OCI-LY7 (cell line): ENCODE data around the gene RALB. TPM values are rescaled to one million over a fixed set of nuclear protein-coding genes. Genes with fewer than 3 reads are reported as not detected.

Experiments
- BruUV-seq: library from RNA; stranded (reverse); fragments of 400-500 nt; replicated peaks from 2 replicates; lab custom pipeline; 2021; lab: Mats Ljungman, UMichigan
- CTCF ChIA-PET: fragments of 300-600 bp; sonication (Branson Sonifier 250); formaldehyde crosslinking; loops from one replicate; lab custom pipeline; 2022; ENCODE audit warnings: antibody characterized with exemption; ENCODE audit not compliant: unreplicated experiment; lab: Charles Lee
- POLR2A ChIA-PET: fragments of 300-600 bp; sonication (Branson Sonifier 250); formaldehyde crosslinking; loops from one replicate; lab custom pipeline; 2022; ENCODE audit warnings: antibody characterized with exemption; lab: Charles Lee
- DNase-seq: peaks from one replicate; pipeline ENCODE4 v3.0.0-alpha.2; 2015; ENCODE audit warnings: low spot score
- H2AFZ ChIP-seq: fragments of 200-600 bp; sonication (generic), shearing (Covaris generic); 2 replicates; pipeline ENCODE4 v1.6.1; 2014; ENCODE audit warnings: mild to moderate bottlenecking, antibody characterized with exemption, low read length, moderate library complexity
- H3K27ac ChIP-seq: fragments of 200-600 bp; sonication (generic); 2 replicates; pipeline ENCODE4 v1.5.1; 2014; ENCODE audit warnings: mixed run types, low read depth, mild to moderate bottlenecking, moderate library complexity, low read length, inconsistent platforms; ENCODE audit not compliant: poor library complexity, severe bottlenecking
- H3K36me3 ChIP-seq: fragments of 200-600 bp; sonication (generic); 2 replicates; pipeline ENCODE4 v1.6.1; 2014; ENCODE audit warnings: mild to moderate bottlenecking, antibody characterized with exemption, low read length, moderate library complexity, mixed read lengths; ENCODE audit not compliant: insufficient read depth
- H3K4me1 ChIP-seq: fragments of 200-600 bp; sonication (generic); 2 replicates; pipeline ENCODE4 v1.5.1; 2014; ENCODE audit warnings: mild to moderate bottlenecking, low read length; ENCODE audit not compliant: insufficient read depth, poor library complexity, severe bottlenecking
- H3K4me2 ChIP-seq: fragments of 200-600 bp; sonication (generic); 2 replicates; pipeline ENCODE4 v1.6.1; 2014; ENCODE audit warnings: mild to moderate bottlenecking, low read length
- H3K4me3 ChIP-seq: fragments of 200-600 bp; sonication (generic); 2 replicates; pipeline ENCODE4 v1.5.1; 2014; ENCODE audit warnings: mild to moderate bottlenecking, low read depth, low read length; ENCODE audit not compliant: poor library complexity, severe bottlenecking
- H3K79me2 ChIP-seq: fragments of 200-600 bp; sonication (generic); 2 replicates; pipeline ENCODE4 v1.6.1; 2016; ENCODE audit warnings: low read depth, mild to moderate bottlenecking, low read length, moderate library complexity, mixed read lengths; ENCODE audit not compliant: insufficient read depth
- H3K9me2 ChIP-seq: fragments of 200-600 bp; sonication (generic); 2 replicates; pipeline ENCODE4 v1.6.1; 2016; ENCODE audit warnings: mild to moderate bottlenecking, low read length, mixed read lengths; ENCODE audit not compliant: insufficient read depth
- H3K9me3 ChIP-seq: fragments of 200-600 bp; sonication (generic); 2 replicates; pipeline ENCODE4 v1.6.1; 2014; ENCODE audit warnings: mild to moderate bottlenecking, mixed run types, low read length, mixed read lengths
- H4K20me1 ChIP-seq: fragments of 200-600 bp; sonication (generic); 2 replicates; pipeline ENCODE4 v1.6.1; 2014; ENCODE audit warnings: mild to moderate bottlenecking, antibody characterized with exemption, low read length, moderate library complexity, mixed read lengths; ENCODE audit not compliant: insufficient read depth
- CTCF ChIP-seq: fragments of 200-600 bp; sonication (generic); conservative IDR thresholded peaks from 2 replicates; pipeline ENCODE4 v1.5.1; 2014; ENCODE audit warnings: mild to moderate bottlenecking, antibody characterized with exemption, low read length, moderate library complexity, mixed read lengths
- EZH2phosphoT487 ChIP-seq: fragments of 200-600 bp; sonication (generic); IDR thresholded peaks from 2 replicates; pipeline ENCODE4 v1.6.1; 2018; ENCODE audit warnings: low read depth, borderline replicate concordance, mild to moderate bottlenecking, mixed run types, antibody characterized with exemption, low read length, moderate library complexity, mixed read lengths
- intact Hi-C: fragments of 100-400 bp; cut with micrococcal nuclease; formaldehyde crosslinking; loops from one replicate; pipeline ENCODE4 v1.10.0; 2022; ENCODE audit not compliant: unreplicated experiment
- total RNA-seq, 2 experiments: library from RNA; depleted of rRNA in 1 of 2; stranded (reverse); fragments of >200 nt in 1 of 2; shearing (Covaris generic) in 1 of 2; gene quantifications; 2 replicates each; pipeline ENCODE4 v1.2.3, GENCODE V29; 2014 to 2022

Gene RALB
- total RNA-seq, 2 experiments from 2014 or later, result 16.2 to 23.6 TPM

GRCh38 chr2:120269816-120270215 is 17.2 kb downstream of the RALB start:
- intact Hi-C loops, result no loop called here
- Histone ChIP-seq H3K4me1 (no peaks in the 10 kb centered on the region), H3K9me3 (no peaks in the 10 kb centered on the region), H4K20me1 (no peaks in the 10 kb centered on the region), H3K36me3 (no peaks in the 10 kb centered on the region), H2AFZ (no peak overlapping the region), H3K79me2 (no peaks in the 10 kb centered on the region), H3K4me3 (no peak overlapping the region), H3K27ac (no peak overlapping the region), H3K9me2 (no peaks in the 10 kb centered on the region), H3K4me2 (no peak overlapping the region)
- POLR2A ChIA-PET, result interaction anchor here (0.6 kb wide), 1 partner anchor 209 kb away, joined by 3 read pairs; no protein-coding TSS in a partner anchor
- CTCF ChIA-PET, result interaction anchor here (1.2 kb wide), 1 partner anchor 15 kb away, joined by 3 read pairs; no protein-coding TSS in a partner anchor
- TF ChIP-seq EZH2phosphoT487 (no peak), CTCF (no peak)
- no peak for DNase-seq
- BruUV-seq, result no TSS peak

- CTCF ChIA-PET, result no interaction called here
- H2AFZ ChIP-seq, result no peak overlapping the region
- no peaks in the 10 kb centered on the region for H3K4me1 ChIP-seq
- no peak for DNase-seq
- H3K36me3 ChIP-seq, result no peaks in the 10 kb centered on the region
- TF ChIP-seq CTCF (no peak), EZH2phosphoT487 (no peak)
- POLR2A ChIA-PET, result interaction anchor here (0.6 kb wide), 1 partner anchor 20 kb away, joined by 3 read pairs; no protein-coding TSS in a partner anchor
- no peaks in the 10 kb centered on the region for H3K9me2 ChIP-seq
- intact Hi-C loops, result no loop called here
- 0 out of 2 replicates have a peak, but pooled peaks cover 8% of the 10 kb centered on the region for H3K9me3 ChIP-seq
- H3K4me3 ChIP-seq, result no peak overlapping the region
- H3K27ac ChIP-seq, result no peak overlapping the region
- H4K20me1 ChIP-seq, result no peaks in the 10 kb centered on the region
- H3K4me2 ChIP-seq, result no peak overlapping the region
- no TSS peak for BruUV-seq
- H3K79me2 ChIP-seq, result no peaks in the 10 kb centered on the region
These were observed 19.2 kb downstream of the RALB start for GRCh38 chr2:120271711-120272379.

- BruUV-seq, result no TSS peak
- H2AFZ ChIP-seq, result no peak overlapping the region
- H3K9me3 ChIP-seq, result 0 out of 2 replicates have a peak, but pooled peaks cover 8% of the 10 kb centered on the region
- no peak overlapping the region for H3K27ac ChIP-seq
- H3K4me1 ChIP-seq, result no peaks in the 10 kb centered on the region
- intact Hi-C loops, result no loop called here
- ChIA-PET POLR2A (no interaction called here), CTCF (no interaction called here)
- TF ChIP-seq EZH2phosphoT487 (no peak), CTCF (no peak)
- no peak for DNase-seq
- H3K4me2 ChIP-seq, result no peak overlapping the region
- no peaks in the 10 kb centered on the region for H3K36me3 ChIP-seq
- no peaks in the 10 kb centered on the region for H3K9me2 ChIP-seq
- no peaks in the 10 kb centered on the region for H4K20me1 ChIP-seq
- H3K4me3 ChIP-seq, result no peak overlapping the region
- no peaks in the 10 kb centered on the region for H3K79me2 ChIP-seq
These were observed 20.3 kb downstream of the RALB start for GRCh38 chr2:120272763-120273481.
